SHP77 (cell line): Measurements from ENCODE around the gene FOXI1.
"Not testable (repeated sequence)": the region's sequence is repeated elsewhere in the genome, so short reads cannot be mapped to it uniquely, and the experiment has no call there.

Experiments
- DNase-seq, 2 experiments: peaks; one replicate each; lab custom pipeline; 2025; lab: John Stamatoyannopoulos, UW

Gene FOXI1

DNA sequence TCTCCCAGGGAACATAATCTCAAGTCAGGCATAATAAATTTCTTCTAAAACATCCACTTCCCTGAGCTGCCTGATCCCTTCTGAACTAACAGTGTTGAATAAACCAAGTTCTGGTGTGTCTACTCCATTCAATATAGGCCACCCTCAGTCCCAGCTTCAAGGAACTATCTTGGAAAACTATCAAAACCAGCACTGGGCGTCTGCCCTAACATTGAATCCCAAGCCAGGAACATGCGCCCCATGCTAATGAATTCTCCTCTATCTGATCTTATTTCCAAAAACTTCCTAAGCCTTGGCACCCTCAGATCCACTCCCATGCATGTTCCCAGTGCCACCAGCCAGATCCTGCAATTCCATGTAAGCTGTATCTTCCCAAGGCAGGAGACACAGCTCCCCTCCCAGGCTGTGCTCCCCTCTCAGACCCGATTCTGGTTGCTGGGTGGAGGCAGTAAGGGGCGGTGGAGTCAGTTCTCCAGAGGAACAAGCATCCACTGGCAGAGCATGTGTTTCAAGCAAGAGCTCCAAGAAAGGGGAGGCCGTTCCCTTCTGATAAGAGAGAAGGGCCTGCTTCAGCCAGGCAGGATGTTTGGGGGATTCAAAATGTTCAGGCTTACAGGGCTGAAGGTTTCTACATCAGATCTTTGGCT lies 13.1 kb upstream of the FOXI1 start:
- DNase-seq, result no peak

GRCh38 chr5:170094329-170094728 lies 11.4 kb upstream of the FOXI1 start:
- DNase-seq, result not testable (repeated sequence)

DNA sequence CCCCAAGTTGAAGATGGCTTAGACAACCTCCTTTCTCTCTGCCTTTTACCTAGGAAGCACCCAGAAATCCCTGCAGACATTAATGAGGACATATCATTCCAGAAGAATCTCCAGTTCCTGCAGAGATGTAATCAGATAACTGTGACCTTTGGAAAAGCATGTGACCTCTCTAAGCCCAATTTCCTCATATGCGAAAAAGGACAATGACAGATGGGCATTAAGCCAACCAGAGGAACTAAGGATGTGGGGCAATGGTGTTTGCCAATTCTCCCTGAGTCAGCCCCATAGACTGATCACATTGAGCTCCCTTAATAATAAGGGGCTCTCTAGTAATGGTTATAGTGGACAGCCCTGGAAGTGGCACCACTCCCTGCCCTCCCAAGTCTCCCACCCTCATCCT lies 10.1 kb upstream of the FOXI1 start:
- no peak for DNase-seq

DNA sequence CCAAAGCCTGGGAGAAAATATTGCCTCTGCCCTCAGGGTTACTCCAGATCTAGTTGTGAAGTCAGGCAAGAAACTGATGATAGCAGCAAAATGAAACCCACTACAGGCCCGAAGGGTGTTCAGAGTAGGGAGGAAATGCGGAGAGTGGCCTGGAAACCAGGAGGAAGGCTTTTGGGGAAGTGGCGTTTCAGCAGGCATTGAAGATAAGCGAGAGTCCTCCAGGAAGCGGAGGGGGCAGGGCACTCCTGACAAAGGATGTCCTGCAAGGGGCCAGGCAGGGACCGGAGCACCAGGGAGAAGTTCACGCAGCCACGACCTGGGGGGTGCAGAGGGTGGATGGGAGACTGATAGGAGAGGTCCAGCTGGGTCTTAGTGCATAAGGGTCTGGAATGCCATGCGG lies 7.8 kb upstream of the FOXI1 start:
- no peak for DNase-seq

GRCh38 chr5:170100066-170100943 lies 5.4 kb upstream of the FOXI1 start:
- DNase-seq, result peak; percentile 39 to 66

DNA sequence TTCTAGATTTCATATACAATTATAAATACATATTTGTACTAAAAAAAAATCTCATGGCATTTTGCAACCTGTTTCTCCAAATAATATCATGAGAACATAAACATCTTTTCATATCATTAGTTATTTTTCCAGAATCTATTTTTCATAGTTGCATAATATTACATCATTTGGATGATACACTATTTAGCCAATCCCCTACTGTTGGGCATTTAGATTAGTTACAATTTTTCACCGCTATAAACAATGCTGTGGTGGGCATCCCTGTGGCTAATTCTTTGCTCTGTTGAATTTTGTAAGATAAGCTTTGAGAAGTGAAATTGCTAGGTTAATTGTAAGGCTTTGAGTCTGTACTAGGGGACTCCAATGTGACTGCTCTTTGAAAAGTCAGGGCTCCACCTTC lies 2.2 kb upstream of the FOXI1 start:
- DNase-seq, result no peak

DNA sequence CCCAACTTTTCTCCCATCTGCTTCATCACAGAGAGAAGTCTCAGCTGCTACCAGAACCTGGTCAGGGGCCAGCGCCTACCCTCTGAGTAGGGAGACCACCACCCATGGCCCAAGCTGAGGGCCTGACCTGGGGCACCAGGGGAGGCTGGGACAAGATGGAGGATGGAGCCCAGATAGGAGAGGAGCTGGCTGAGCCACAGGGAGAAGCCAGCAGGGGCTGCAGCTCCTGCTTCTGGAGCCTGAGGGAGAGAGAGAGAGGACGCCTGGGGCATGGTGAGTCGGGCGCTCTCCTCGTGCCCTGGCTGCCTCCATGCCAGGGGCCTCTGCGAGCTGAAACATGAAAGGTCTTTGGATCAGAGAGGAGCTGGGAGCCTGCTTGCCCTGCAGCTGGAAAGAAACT lies 1.4 kb upstream of the FOXI1 start:
- DNase-seq, result no peak

DNA sequence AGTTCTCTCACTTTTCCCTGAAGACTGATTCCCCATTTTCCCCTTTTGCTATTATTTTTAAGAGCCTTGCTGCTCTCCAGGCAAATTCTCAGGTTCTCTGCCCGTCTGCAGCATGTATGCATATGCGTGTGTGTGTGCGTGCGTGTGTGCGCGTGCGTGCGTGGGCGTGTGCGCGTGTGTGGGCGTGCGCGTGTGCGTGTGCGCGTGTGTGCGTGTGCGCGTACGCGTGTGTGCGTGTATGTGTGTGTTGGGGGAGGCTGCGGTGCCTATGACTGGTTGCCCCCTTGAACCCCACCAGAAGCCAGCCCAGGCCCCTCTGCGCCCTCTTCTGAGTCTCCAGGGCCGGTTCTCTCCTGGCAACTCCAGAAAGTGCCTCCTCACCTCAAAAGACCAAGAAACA lies 987 bp upstream of the FOXI1 start:
- DNase-seq, result no peak

- DNase-seq, result no peak
Observed at GRCh38 chr5:170107674-170108073, 2.0 kb downstream of the FOXI1 start.

- no peak for DNase-seq
Observed at GRCh38 chr5:170108266-170108785, 2.6 kb downstream of the FOXI1 start.

DNA sequence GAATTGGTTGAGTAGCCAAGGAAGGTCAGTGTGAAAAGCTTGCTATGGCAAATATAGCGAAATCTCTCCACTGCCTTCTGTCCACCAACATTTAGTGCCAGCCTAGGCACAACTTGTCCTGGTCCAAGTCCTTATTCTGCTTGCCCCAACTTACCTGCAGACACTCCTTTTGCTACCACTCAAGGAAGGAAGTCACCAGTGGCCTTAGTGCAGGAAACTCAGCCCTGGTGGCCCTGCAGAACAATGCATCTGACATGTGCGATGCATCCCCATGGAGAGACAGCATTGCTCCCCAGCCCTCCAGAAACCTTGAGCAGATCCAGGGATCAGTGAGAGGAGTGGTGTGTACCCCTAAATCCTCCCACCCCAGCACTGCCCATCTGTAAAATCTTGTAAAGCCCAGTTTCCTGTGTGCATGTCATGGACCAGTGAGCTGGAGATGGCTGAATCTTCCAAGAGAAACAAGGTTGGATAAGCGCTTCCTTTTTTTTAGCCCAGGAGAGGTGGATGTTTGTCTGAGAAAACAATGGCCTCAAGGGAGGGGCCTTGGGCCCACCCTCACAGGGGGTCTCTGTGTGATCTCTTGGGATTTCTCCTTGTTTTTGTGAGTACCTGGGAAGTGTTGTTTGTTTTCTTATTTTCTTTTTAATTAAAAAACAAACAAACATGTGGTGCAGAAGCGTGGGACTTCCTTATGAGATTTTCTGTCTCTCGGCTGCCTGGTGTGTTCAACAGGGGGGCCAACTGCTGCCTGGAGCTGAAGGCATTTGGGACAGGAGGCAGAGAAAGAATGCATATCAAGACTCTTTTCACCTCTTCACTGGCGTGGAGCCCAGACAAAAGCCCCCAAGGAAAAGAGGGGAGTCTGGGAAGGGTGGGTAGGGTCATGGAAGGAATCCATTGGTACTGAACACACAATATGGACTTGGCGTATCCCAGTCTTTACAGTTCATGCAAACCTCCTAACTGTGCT lies 3.6 kb downstream of the FOXI1 start:
- no peak for DNase-seq

DNA sequence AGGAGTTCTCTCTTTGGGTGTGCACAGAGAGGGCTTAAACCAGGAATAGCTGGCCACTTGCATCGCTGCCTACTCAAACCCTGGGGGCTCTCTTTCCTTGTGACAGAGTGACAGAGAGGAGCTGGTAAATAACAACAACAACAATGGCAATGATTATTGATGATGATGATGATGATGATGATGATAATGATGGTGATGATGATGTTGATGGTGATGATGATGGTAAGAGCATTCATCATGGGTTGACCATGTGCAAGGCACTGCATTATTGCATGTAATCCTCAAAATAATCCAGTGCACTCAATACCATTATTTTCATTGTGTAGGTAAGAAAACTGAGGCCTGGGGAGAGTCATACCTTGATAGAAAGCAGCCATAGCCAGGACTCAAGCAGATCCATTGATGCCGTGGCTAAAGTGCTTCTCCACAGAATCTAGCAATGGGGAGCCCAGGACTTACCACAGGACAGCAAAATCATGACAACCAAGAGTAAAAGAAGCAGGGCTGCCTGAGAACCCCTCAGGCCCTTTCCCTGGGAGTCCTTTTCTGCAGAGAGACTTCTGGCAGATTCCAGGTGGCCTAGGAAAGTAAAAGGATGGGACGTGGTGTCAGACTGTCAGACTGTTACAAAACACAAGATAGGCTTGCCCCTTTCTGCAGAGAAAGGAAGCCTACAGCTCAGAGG lies 4.8 kb downstream of the FOXI1 start:
- DNase-seq, result no peak

DNA sequence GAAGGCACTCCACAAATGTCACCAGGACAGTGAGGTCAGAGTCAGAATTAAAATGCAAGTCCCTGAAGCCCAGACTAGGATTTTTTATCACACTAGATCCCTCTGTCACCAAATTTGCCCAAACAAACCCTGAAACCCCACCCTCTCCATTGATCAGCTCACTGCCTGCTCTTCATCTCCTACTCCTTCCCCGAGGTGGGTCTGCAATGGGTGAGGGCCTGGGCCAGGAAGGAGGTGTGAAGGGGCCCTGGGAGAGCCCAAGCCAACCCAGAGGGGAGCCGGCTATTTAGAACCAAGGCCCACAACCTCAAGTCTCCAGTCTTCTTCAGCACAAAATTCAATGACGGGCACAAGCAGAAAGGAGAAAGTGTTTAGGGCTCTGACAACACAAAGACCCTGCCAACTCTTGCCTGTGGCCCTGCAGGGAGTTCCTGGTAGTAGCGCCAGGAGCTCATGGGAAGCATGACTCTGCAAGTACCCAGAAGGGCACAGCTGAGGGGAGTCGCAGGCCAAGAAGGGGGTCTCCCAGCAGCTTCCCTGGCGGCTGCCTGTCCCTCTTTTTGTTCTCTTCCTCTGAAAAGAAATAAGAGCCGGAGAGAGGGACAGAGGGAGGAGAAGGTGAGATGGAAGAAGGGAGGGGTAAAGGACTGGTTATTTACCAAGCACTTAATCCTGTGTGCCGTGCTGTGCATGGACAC lies 5.5 kb downstream of the FOXI1 start:
- no peak for DNase-seq

DNA sequence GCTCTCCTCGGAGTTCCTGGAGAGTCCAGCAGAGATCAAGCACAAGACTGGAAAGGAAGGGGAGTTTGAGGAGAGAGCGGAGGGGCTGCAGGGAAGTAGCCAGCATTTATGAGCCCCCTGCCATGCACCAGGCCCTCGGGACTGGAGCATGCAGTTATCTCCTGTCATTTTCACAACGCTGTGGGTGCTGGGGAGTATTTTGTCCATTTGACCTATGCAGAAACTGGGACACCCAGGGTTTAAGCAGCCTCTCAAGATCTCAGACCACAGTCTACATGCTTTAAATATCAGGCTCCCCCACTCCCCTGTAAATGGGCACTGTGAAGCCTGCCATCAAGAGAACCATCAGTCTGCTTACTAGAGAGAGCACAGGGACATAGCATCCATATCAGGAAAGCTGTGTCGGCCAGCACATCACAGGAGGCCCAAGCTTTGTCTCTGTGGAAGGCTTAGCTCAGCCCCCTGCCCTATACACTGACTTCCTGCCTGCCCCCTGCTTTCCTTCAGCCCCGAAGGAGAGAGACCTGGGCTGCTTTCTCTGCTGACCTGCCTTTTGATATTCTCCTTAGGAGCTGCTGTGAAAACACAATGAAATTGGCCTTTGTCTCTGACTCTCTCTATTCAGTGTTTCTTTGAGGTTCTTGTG lies 7.3 kb downstream of the FOXI1 start:
- no peak for DNase-seq

GRCh38 chr5:170113522-170113900 lies 7.8 kb downstream of the FOXI1 start:
- no peak for DNase-seq

DNA sequence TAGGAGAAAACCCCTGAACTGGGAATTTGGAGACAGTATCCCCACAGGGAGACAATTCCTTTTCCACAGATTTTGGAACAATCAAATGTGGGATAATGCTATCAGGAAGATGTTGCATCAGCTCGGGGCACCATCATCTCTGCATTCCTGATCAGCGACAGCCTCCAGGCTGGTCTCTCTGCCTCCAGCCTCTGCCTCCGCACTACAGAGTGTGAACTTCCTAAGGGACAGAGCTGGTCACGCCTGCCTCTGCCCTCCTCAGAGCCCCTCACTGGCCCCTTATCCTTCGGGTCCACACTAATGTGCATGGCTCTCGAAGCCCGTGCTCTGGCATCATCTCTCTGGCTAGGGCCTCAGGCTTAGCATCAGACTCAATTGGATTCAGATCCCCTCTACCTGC lies 8.6 kb downstream of the FOXI1 start:
- DNase-seq, result no peak

GRCh38 chr5:170115925-170116324 lies 10.2 kb downstream of the FOXI1 start:
- no peak for DNase-seq

- no peak for DNase-seq
Observed at GRCh38 chr5:170117736-170118135, 12.0 kb downstream of the FOXI1 start.

- DNase-seq, result no peak
Observed at GRCh38 chr5:170120576-170120975, 14.9 kb downstream of the FOXI1 start.

GRCh38 chr5:170121321-170121720 lies 15.6 kb downstream of the FOXI1 start:
- DNase-seq, result no peak
